Right lobe of liver (tissue), 6 donors: Measurements from ENCODE around the gene EPB41L3. TPM values are rescaled to one million over a fixed set of nuclear protein-coding genes. Genes with fewer than 3 reads are reported as not detected.
A peak's percentile ranks its signal among the peaks of the same experiment; 100 is the strongest.

Experiments
- ATAC-seq, 4 donors: fragments of 200-7000 bp; cut with Tn5 transposase; one replicate each; pipeline ENCODE4 v1.9.1; 2020; ENCODE audit warnings: mild to moderate bottlenecking in 4 of 4, moderate library complexity in 4 of 4
- DNase-seq, 3 donors: peaks; one replicate each; pipeline ENCODE4 v3.0.0-alpha.2; 2020
- H3K27ac ChIP-seq, 3 donors: fragments of 200-600 bp; one replicate each; pipeline ENCODE4 v1.8.0; 2022
- H3K27me3 ChIP-seq, 2 donors: fragments of 200-600 bp; one replicate each; pipeline ENCODE4 v1.8.0; 2022
- H3K36me3 ChIP-seq, 4 donors: fragments of 200-600 bp; sonication (generic) in 1 of 4; one replicate each; pipeline versions ENCODE4 v1.5.1 to v1.8.0; 2017 to 2022; ENCODE audit warnings: control low read depth in 1 of 4
- H3K4me1 ChIP-seq, 4 donors: fragments of 200-600 bp; sonication (generic) in 1 of 4; one replicate each; pipeline versions ENCODE4 v1.5.1 to v1.8.0; 2017 to 2022; ENCODE audit warnings: control low read depth in 1 of 4
- H3K4me3 ChIP-seq, 3 donors: fragments of 200-600 bp; one replicate each; pipeline ENCODE4 v1.8.0; 2022
- H3K9me3 ChIP-seq, 4 donors: fragments of 200-600 bp; sonication (generic) in 1 of 4; one replicate each; pipeline versions ENCODE4 v1.5.1 to v1.8.0; 2017 to 2022; ENCODE audit warnings: control low read depth in 1 of 4
- POLR2A ChIP-seq: fragments of 450-650 bp; IDR thresholded peaks from one replicate; pipeline ENCODE4 v1.6.1; 2017; ENCODE audit warnings: antibody characterized with exemption, mild to moderate bottlenecking
- WGBS: methylation state at CpG from one replicate; pipeline ENCODE4 v1.1.6; 2018; ENCODE audit warnings: low coverage, low lambda C conversion rate; ENCODE audit not compliant: insufficient coverage; ENCODE audit errors: missing lambda C conversion rate; 5-methylcytosine and 5-hydroxymethylcytosine counted together
- intact Hi-C, 2 donors: fragments of 100-400 bp; cut with DNase I; formaldehyde crosslinking; loops; one replicate each; pipeline versions ENCODE4 v1.11.2 to v1.14.1; 2022
- long read RNA-seq: library from polyadenylated mRNA; unstranded; transcript quantifications from one replicate; pipeline ENCODE4 v2.0.0, GENCODE V29; 2019
- total RNA-seq, 6 experiments: library from RNA; depleted of rRNA in 2 of 6; stranded (reverse); fragments of >200 nt in 2 of 6; fragmentation: NEBNext Ultra II Directional in 3 of 6; extraction: Animal tissue kit (Norgen Biotek cat#: 25700) in 3 of 6; gene quantifications; one replicate each; pipeline versions ENCODE4 v1.1.0 to v1.2.4, GENCODE V29; 2016 to 2023
- TF ChIP-seq, protein P1 (sequence below), 4 donors: fragments of 200-600 bp in 3 of 4; fragments of 450-650 bp in 1 of 4; IDR thresholded peaks; one replicate each; pipeline versions ENCODE4 v1.5.1 to v1.8.0; 2016 to 2022; ENCODE audit warnings: antibody characterized with exemption in 4 of 4, mild to moderate bottlenecking in 2 of 4
- donor health status: DM: no; HTN: yes; CAD: no.
- donor health status: DM: no; HTN: no; CAD: no.
- donor health status: DM: no; HTN: no; CAD: no.
- donor health status: DM: no; HTN: yes; CAD: no.
- donor health status: DM: no; HTN: yes; CAD: no.

The EPB41L3 gene
- 10 to 100 TPM in 2 of 6 experiments, 1 to 10 TPM in 4; 3.3 to 20.3 (median 6.2) TPM for total RNA-seq
- long read RNA-seq: 0 reads

DNA sequence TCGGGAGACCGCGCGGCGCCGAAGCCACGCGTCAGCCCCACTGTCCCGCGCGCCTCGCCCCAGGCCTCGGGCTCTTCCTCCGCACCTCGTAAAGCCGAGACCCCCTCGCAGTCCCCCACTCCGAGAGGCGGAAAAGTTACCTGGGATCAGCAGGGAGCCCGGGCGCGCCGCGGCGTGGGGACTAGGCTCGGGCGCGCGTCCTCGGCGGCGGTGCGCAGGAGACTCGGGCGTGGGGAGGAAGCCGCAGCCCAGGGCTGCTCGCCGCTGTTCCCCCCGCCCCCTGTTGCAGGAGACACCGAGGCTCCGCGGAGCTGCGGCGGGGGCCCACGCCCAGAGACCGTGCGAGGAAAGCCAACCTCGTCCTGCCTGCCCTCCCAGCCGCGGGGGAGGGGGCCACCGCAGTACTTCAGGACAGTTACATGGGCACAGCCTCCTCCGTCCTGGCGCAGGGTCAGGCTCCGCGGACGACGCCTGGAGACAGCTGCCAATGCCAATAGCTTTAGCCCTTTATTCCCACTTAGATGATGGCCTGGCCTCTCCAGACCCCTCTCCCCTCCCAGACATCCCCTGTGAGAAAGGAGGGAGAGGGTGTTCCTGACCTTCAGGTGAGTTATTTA is at the start of gene EPB41L3:
TSS of gene EPB41L3 (minus strand) at position 225 of the 617 bp plus-strand sequence. CDS start 54,814 bp downstream, outside the sequence.
- intact Hi-C loops: no loop called here
- Histone ChIP-seq H3K4me1 (peaks cover 0 to 10% (median 0%) of the 10 kb centered on the region in 4 donors), H3K4me3 (peak within 1 kb of the TSS; percentile 31 to 45 (median 32)), H3K27ac (peak within 1 kb of the TSS in 1 of 3 donors; percentile 49), H3K9me3 (no peaks in the 10 kb centered on the region), H3K36me3 (no peaks in the 10 kb centered on the region), H3K27me3 (no peaks in the 10 kb centered on the region)
- WGBS: 3% methylated on average over 5 of the region's 57 CpGs
- peak; percentile 50 for TF ChIP-seq POLR2A
- TF ChIP-seq, protein P1, sequence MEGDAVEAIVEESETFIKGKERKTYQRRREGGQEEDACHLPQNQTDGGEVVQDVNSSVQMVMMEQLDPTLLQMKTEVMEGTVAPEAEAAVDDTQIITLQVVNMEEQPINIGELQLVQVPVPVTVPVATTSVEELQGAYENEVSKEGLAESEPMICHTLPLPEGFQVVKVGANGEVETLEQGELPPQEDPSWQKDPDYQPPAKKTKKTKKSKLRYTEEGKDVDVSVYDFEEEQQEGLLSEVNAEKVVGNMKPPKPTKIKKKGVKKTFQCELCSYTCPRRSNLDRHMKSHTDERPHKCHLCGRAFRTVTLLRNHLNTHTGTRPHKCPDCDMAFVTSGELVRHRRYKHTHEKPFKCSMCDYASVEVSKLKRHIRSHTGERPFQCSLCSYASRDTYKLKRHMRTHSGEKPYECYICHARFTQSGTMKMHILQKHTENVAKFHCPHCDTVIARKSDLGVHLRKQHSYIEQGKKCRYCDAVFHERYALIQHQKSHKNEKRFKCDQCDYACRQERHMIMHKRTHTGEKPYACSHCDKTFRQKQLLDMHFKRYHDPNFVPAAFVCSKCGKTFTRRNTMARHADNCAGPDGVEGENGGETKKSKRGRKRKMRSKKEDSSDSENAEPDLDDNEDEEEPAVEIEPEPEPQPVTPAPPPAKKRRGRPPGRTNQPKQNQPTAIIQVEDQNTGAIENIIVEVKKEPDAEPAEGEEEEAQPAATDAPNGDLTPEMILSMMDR (IDR thresholded peaks at IDR 0.05): no peak
- ATAC-seq (peak; percentile 63 to 81 (median 77)), DNase-seq (peak in 2 of 3 donors; percentile 41 to 60)

DNA sequence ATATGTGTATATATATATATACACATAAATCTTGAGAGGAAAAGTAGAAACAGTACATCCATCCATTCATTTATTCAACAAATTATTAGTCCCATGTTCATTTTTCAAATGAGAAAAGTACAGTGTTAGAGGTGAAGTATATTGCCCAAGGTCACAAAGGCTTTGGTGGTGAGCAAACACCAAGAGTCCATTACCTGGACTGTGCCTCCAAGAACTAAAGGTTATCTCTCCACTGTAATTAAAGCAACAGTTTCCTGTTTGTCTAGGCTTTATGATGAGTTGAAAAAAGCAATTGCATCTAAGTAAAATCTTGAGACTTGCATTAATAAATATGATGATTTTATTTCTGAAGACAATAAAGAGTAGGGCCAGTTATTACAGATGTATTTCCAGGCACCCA is 44.7 kb upstream of the EPB41L3 start:
- Histone ChIP-seq H3K4me1 (no peaks in the 10 kb centered on the region), H3K36me3 (no peaks in the 10 kb centered on the region), H3K27ac (no peak overlapping the region), H3K27me3 (no peaks in the 10 kb centered on the region), H3K4me3 (no peak overlapping the region), H3K9me3 (no peaks in the 10 kb centered on the region)
- TF ChIP-seq, protein P1 (IDR thresholded peaks at IDR 0.05): no peak
- TF ChIP-seq POLR2A: no peak
- no peak for ATAC-seq
- intact Hi-C loops: no loop called here
- DNase-seq: no peak

DNA sequence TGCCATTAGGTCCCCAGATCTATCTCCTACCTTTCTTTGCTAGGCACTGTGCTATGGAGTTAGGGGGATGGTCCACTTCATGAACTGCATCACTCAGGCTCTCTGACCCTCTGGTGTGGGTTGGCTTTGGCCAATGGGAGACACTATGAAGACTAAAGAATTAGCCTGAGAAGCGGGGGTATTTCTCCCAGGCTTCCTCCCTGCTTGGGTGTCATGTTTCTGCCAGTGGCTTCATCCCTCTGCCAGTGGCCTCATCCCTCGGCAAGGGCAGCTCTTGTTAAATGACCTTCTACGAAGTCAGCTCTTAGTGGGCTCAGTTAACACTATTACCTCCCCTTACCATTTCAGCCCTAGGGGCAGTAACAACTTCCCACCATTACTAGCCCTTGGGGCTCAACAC is 41.9 kb upstream of the EPB41L3 start:
- ATAC-seq (no peak), DNase-seq (no peak)
- no peak for TF ChIP-seq POLR2A
- TF ChIP-seq, protein P1 (IDR thresholded peaks at IDR 0.05): no peak
- H3K27ac ChIP-seq: no peak overlapping the region
- no peaks in the 10 kb centered on the region for H3K36me3 ChIP-seq
- H3K4me1 ChIP-seq: no peaks in the 10 kb centered on the region
- intact Hi-C loops: no loop called here
- H3K27me3 ChIP-seq: no peaks in the 10 kb centered on the region
- H3K4me3 ChIP-seq: no peak overlapping the region
- no peaks in the 10 kb centered on the region for H3K9me3 ChIP-seq
- WGBS: 71% methylated on average over 2 of the region's 3 CpGs

DNA sequence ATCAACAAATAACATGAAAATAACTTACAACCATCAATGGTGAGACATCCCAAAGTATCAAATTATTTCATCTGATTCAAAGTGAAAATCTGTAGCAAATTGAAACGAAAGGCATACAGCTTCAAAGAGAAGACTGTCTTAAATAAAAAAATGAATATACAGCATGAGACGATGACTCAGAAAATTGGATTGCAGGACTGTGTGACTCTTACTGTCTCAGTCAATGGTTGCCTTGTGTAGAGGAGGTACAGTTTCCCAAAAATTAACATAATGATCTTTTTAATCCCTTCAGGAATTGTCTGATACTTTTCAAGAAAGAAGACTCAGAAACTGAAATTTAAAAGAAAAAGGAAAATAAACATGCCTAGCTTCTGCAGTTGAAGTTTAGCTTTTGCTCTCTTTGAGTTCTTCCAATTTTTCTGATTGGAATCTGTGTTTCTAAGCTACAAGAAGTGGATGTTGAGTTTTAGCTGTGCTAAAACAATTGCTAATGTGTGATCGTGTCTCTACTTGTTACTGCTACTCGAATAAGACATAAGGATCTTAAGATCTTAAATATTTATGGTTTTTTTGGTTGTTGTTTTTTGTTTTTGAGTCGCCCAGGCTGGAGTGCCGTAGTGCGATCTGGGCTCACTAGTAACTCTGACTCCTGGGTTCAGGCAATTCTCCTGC is 41.1 kb upstream of the EPB41L3 start:
- Histone ChIP-seq H3K36me3 (no peaks in the 10 kb centered on the region), H3K27ac (no peak overlapping the region), H3K4me3 (no peak overlapping the region), H3K27me3 (no peaks in the 10 kb centered on the region), H3K9me3 (no peaks in the 10 kb centered on the region), H3K4me1 (no peaks in the 10 kb centered on the region)
- TF ChIP-seq, protein P1 (IDR thresholded peaks at IDR 0.05): no peak
- no peak for TF ChIP-seq POLR2A
- ATAC-seq (no peak), DNase-seq (no peak)
- intact Hi-C loops: no loop called here
- 65% methylated on average over 7 of the region's 7 CpGs for WGBS
